GM18498 (cell line): ENCODE results near the gene MYOM1.
"Not testable (repeated sequence)": the region's sequence is repeated elsewhere in the genome, so short reads cannot be mapped to it uniquely, and the experiment has no call there.

Experiments
- ATAC-seq: cut with Tn5 transposase; IDR thresholded peaks from one replicate; pipeline ENCODE4 v1.9.1; 2021; ENCODE audit warnings: mild to moderate bottlenecking, moderate library complexity; ENCODE audit not compliant: unreplicated experiment

MYOM1 gene

DNA sequence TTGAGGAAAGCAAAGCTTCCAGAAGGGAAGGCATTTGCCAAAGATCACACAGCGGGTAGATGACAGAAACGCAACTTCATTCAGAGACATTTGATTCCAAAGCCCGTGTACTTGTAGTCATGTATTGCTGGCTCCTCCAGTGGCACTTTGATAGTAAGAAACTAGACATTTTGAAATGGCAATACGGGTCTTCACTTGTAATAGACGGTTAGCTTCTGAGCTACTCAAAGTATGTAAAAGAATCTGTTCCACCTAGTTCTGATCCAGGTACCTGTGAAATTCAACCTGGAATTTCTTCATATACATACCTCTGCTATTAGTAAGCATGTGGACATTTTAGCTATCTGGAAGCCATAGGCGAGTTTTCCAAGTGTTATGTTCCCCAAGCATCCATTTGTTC is 1.7 kb upstream of the MYOM1 start:
- no peak for ATAC-seq

DNA sequence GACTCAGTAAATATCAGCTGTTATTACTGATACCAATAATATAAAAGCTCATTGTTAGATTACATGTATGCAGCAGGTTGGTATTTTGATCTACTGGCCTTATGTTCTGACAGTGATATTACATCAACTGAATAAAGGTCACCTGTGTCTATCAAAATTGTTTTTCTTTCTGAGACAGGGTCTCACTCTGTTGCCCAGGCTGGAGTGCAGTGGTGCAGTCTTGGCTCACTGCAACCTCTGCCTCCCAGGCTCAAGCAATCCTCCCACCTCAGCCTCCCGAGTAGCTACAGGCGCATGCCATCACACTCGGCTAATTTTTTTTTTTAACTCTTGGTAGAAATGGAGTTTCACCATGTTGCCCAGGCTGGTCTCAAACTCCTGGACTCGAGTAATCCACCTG is 1.1 kb upstream of the MYOM1 start:
- ATAC-seq = not testable (repeated sequence)

GRCh38 chr18:3219241-3219630 is 532 bp downstream of the MYOM1 start:
- no peak for ATAC-seq

DNA sequence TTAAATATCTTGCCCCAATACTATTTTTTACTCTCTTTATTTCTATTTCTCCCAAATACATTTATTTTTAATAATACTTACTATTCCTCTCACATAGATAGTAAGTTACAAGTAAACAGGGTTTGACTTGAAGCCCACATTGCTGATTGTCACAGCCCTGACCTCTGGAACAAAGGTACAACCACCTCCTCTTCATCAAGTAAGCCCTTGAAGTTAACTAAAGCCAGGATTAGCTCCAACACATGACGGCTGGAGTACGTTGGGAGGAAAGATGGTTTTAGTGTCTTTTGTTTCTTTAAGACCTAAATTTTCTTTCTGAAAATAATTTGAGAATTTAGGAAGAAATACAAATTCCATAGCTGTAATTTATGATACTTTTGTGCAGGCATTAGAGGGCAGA is 949 bp downstream of the MYOM1 start:
- no peak for ATAC-seq

- ATAC-seq = no peak
Measured at GRCh38 chr18:3217948-3218647, 1.7 kb downstream of the MYOM1 start.

DNA sequence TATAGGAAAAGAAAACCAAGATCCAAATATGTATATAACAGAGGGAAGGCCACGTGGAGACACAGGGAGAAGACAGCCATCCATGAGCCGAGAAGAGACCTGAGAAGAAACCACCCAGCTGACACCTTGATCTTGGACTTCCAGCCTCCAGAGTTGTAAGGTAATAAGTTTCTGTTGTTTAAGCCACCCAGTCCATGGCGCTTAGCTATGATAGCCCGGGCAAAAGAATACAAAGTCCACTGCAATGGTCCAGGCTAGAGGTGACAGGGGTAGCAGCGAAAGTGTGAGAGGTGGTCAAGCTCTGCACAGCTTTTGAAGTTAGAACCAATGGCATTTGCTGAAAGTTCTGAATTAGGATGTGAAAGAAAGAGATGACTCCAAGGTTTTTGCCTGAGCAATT is 2.8 kb downstream of the MYOM1 start:
- ATAC-seq = no peak

DNA sequence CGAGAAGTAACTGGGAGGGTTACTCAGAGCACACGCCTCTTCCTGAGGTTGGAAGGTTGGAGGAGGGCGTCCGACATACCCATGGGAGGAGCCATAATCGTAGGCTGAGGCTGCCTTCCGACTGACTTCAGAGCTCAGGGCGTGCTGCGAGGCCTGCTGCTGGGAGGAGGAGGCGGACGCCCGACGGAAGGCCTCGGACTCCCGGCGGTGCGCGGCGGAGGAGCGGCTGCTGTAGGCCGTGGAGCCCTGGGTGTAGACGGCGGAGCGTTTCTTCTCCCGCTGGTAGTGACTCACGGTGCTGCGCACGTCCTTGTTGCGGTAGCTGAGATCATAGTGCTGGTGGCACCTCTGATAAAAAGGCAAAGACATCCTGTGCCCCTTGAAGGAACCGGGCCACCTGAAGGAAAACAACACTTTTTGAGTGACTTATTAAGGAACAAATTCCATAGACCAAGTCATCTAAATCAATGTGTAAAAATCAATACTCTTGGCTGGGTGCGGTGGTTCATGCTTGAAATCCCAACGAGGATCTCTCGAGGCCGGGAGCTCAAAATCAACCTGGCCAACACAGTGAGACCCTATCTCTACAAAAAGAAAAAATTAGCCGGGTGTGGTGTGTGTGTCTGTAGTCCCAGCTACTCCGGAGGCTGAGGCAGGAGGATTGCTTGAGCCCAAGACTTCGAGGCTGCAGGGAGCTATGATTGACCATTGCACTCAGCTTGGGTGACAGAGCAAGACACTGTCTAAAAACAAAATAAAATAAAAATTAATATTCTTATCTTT is 4.7 kb downstream of the MYOM1 start:
- no peak for ATAC-seq

DNA sequence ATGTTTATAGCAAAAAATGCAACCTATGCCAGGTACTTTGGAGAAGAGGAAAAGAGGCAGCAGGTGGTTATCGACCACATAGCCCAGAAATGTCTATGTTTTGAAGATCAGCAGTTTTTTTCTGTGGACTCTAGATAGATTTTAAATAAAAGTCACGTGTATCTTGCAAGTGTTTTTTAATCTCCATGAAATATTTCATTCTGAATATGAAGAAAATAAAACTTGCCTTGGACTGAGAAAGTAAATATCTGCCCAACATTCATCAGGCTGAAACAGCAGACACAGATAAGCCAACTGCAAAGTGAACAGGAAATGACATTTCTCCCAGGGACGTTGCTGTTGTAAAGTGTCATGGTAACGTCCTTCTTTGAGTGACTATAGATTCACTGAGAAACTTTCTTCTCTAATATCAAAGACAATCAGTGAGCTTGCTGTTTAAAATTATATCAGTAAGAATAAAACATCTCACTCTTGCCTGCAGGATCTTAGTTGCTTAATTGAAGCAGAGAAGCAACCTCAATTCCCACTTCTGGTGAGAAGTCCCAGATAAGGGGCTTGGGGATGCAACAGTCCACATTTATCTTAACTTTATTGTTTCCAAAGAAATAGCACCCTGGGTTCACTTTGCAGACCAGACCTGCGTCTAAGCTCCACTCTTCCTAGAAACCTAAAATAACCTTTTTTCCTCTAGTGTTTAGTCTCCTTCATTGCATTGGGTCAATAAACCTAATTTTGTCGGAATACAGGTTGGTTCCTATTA is 6.3 kb downstream of the MYOM1 start:
- no peak for ATAC-seq

GRCh38 chr18:3212657-3213056 is 7.1 kb downstream of the MYOM1 start:
- no peak for ATAC-seq

- no peak for ATAC-seq
Measured at GRCh38 chr18:3211236-3211992, 8.4 kb downstream of the MYOM1 start.

- ATAC-seq = peak; percentile 85
Measured at GRCh38 chr18:3209859-3210569, 9.8 kb downstream of the MYOM1 start.

DNA sequence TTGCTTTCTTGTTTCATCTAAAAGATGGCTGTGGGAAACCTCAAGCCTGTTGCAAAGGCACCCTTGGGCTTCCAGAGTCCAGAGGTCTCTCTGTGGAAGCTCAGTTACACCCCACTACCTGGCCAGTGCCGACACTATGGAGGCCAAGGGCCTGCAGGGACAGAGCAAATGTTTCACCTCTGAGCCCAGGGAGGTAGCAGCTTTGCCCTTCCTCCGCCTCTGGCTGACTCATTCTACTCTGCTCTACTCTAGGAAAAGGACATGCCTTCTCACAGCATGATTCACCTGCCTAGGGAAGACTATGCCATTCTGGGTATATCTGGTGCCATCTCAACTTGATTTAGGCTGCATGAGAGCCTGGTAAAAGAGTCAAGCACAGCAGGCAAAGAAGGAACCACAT is 12.2 kb downstream of the MYOM1 start:
- no peak for ATAC-seq

DNA sequence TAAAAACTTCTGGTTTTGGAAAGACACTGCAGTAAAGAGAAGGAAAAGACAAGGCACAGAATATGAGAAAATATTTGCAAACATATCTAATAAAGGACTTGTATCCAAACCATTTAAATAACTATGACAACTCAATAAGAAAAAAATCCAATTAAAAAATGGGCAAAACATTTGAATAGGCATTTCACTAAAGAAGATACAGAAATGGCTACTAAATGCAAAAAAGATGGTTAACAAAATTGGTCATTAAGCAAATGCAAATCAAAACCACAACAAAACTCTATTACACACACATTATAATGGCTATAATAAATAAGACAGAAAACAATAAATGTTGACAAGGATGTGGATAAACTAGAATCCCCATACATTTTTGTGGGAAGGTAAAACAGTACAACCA is 14.5 kb downstream of the MYOM1 start:
- ATAC-seq = no peak

GRCh38 chr18:3199942-3200645 is 19.7 kb downstream of the MYOM1 start:
- no peak for ATAC-seq

GRCh38 chr18:3198260-3198860 is 21.4 kb downstream of the MYOM1 start:
- ATAC-seq = not testable (repeated sequence)

DNA sequence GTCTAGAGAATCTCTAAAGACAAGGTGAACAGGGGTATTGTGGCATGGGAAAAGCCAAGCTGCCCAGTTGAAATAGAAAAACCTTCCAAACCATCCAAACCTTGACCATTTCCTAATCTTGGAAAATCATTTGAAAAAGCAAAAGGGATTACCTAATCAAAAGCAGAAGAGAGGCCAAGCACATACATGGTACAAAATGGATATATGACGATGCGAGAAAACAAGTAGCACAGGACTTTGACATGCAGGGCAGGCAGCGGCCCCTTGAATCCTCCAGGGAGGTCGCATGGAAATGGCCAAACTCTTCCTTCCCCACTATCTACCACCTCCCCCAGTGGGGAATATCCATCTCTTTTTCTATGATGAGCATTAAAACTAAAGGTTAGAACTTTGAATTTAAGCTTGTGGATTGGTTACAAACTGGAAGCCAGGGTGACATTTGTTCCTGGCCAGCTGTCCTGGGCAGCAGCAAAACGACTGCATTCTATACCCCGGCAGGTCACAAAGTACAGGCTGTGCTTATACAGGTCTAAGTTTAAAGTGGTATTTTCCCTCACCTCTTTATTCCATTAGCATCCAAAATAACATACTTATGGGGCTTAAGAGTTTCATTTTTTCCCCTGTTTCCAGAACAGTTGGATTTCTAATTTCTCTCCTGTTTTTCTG is 24.7 kb downstream of the MYOM1 start:
- no peak for ATAC-seq

- no peak for ATAC-seq
Measured at GRCh38 chr18:3193331-3193730, 26.4 kb downstream of the MYOM1 start.

DNA sequence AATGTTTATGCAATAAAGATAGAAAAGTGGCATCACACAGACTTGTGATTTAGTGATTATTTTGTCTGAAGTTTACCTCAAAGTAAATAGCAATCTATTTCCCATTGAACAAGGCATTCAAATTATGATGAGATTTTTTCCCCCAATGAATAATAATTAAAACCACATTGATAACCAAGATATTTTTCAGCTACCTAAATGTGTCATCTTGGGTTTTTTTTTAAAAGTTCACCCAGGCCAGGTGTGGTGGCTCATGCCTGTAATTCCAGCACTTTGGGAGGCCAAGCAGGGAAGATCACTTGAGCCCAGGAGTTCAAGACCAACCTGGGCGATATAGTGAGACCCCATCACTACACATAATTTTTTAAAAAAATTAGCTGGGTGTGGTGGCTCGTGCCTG is 27.0 kb downstream of the MYOM1 start:
- ATAC-seq = no peak

DNA sequence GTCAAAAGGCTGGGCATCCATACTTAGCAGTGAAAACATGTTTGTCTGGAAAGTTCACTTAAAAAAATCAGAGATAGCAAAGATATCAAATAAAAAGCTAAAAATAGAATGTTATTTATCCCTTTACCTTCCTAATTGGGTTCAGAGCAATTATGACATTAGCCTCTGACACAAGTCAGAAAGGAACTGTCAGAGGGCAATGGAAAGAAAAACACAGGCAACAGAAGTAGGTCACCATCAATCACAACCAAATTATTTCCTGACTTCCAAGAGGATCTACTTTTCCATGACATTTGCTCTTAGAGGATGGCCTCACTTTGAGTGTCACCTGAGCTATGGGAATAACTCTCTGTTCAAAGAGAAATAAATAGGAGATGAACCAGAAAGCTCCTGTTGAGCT is 27.5 kb downstream of the MYOM1 start:
- no peak for ATAC-seq
